C4-2B (cell line): ENCODE measurements around the gene SORBS2.

ENCODE experiments used
- CTCF ChIP-seq: fragments of 450-650 bp; conservative IDR thresholded peaks from 2 replicates; pipeline ENCODE4 v1.5.1; 2017; ENCODE audit warnings: mild to moderate bottlenecking
- ZFX ChIP-seq: fragments of 450-650 bp; IDR thresholded peaks from 2 replicates; pipeline ENCODE4 v1.6.1; 2017

- TF ChIP-seq CTCF = no peak
- no peak for TF ChIP-seq ZFX
Measured at GRCh38 chr4:185708348-185708747, 103.6 kb downstream of the SORBS2 start.
